PC-3 (cell line): ENCODE measurements around the gene STPG4. TPM values are rescaled to one million over a fixed set of nuclear protein-coding genes. Genes with fewer than 3 reads are reported as not detected.
A peak's percentile ranks its signal among the peaks of the same experiment; 100 is the strongest.

Experiments used
- ATAC-seq: fragments of 200-7000 bp; cut with Tn5 transposase; 2 replicates; pipeline ENCODE4 v1.9.1; 2020; ENCODE audit warnings: mild to moderate bottlenecking, moderate library complexity
- BruUV-seq: library from RNA; stranded (reverse); fragments of 400-500 nt; replicated peaks from 2 replicates; lab custom pipeline; 2021; lab: Mats Ljungman, UMichigan
- CTCF ChIA-PET: fragments of 300-600 bp; sonication (Branson Sonifier 250); formaldehyde crosslinking; loops from one replicate; lab custom pipeline; 2022; ENCODE audit warnings: antibody characterized with exemption; lab: Charles Lee
- POLR2A ChIA-PET: fragments of 300-600 bp; sonication (Branson Sonifier 250); formaldehyde crosslinking; loops from one replicate; lab custom pipeline; 2022; ENCODE audit warnings: antibody characterized with exemption; ENCODE audit not compliant: unreplicated experiment; lab: Charles Lee
- DNase-seq: peaks from one replicate; pipeline ENCODE4 v3.0.0-alpha.2; 2015
- H2AFZ ChIP-seq: fragments of 300-600 bp; sonication (generic); 2 replicates; pipeline ENCODE4 v1.6.0; 2016; ENCODE audit warnings: antibody characterized with exemption, low read length
- H3F3A ChIP-seq: fragments of 300-600 bp; sonication (generic); one replicate; pipeline ENCODE4 v1.6.0; 2017; ENCODE audit warnings: antibody characterized with exemption, low read length, control low read depth, mild to moderate bottlenecking; ENCODE audit not compliant: unreplicated experiment
- H3K27ac ChIP-seq: fragments of 300-600 bp; sonication (generic); 2 replicates; pipeline ENCODE4 v1.5.1; 2016; ENCODE audit warnings: mild to moderate bottlenecking, low read length
- H3K27me3 ChIP-seq: fragments of 300-600 bp; sonication (generic); 2 replicates; pipeline ENCODE4 v1.6.1; 2016; ENCODE audit warnings: low read length, mixed read lengths
- H3K36me3 ChIP-seq: fragments of 300-600 bp; sonication (generic); 2 replicates; pipeline ENCODE4 v1.6.1; 2016; ENCODE audit warnings: low read depth, mixed run types, low read length, mixed read lengths
- H3K4me1 ChIP-seq: fragments of 300-600 bp; sonication (generic); 2 replicates; pipeline ENCODE4 v1.5.1; 2016; ENCODE audit warnings: low read length; ENCODE audit not compliant: insufficient read depth
- H3K4me2 ChIP-seq: fragments of 300-600 bp; sonication (generic); 2 replicates; pipeline ENCODE4 v1.6.0; 2016; ENCODE audit warnings: low read length
- H3K4me3 ChIP-seq: fragments of 300-600 bp; sonication (generic); 2 replicates; pipeline ENCODE4 v1.5.1; 2016; ENCODE audit warnings: mild to moderate bottlenecking, low read length, mixed read lengths
- H3K79me2 ChIP-seq: fragments of 300-600 bp; sonication (generic); 2 replicates; pipeline ENCODE4 v1.6.1; 2017; ENCODE audit warnings: low read length, mixed read lengths
- H3K9ac ChIP-seq: fragments of 300-600 bp; sonication (generic); 2 replicates; pipeline ENCODE4 v1.6.0; 2016; ENCODE audit warnings: mild to moderate bottlenecking, low read length
- H3K9me2 ChIP-seq: fragments of 300-600 bp; sonication (generic); replicated peaks from 2 replicates; pipeline ENCODE4 v1.6.1; 2016; ENCODE audit warnings: mixed run types, low read length, mixed read lengths
- H3K9me3 ChIP-seq: fragments of 300-600 bp; sonication (generic); 2 replicates; pipeline ENCODE4 v1.6.1; 2016; ENCODE audit warnings: low read length, mixed read lengths
- H4K20me1 ChIP-seq: fragments of 300-600 bp; sonication (generic); 2 replicates; pipeline ENCODE4 v1.6.1; 2016; ENCODE audit warnings: low read length, mixed read lengths
- CTCF ChIP-seq: fragments of 300-600 bp; sonication (generic); conservative IDR thresholded peaks from 2 replicates; pipeline ENCODE4 v1.5.1; 2017; ENCODE audit warnings: antibody characterized with exemption, low read depth, mild to moderate bottlenecking, low read length
- EZH2 ChIP-seq: fragments of 300-600 bp; sonication (generic); IDR thresholded peaks from one replicate; pipeline ENCODE4 v1.6.1; 2017; ENCODE audit warnings: antibody characterized with exemption, mild to moderate bottlenecking, low read length; ENCODE audit not compliant: unreplicated experiment
- EZH2phosphoT487 ChIP-seq: fragments of 300-600 bp; sonication (generic); IDR thresholded peaks from 2 replicates; pipeline ENCODE4 v1.6.1; 2018; ENCODE audit warnings: mild to moderate bottlenecking, antibody characterized with exemption, low read length, borderline replicate concordance
- intact Hi-C: fragments of 100-400 bp; cut with micrococcal nuclease; formaldehyde crosslinking; loops from 2 replicates; pipeline ENCODE4 v1.9.0; 2023
- total RNA-seq: library from RNA; depleted of rRNA; stranded (reverse); fragments of >200 nt; gene quantifications from 2 replicates; pipeline ENCODE4 v1.2.3, GENCODE V29; 2014

STPG4 gene
- total RNA-seq, 1 experiment from 2014 or later, result 2.4 TPM

DNA sequence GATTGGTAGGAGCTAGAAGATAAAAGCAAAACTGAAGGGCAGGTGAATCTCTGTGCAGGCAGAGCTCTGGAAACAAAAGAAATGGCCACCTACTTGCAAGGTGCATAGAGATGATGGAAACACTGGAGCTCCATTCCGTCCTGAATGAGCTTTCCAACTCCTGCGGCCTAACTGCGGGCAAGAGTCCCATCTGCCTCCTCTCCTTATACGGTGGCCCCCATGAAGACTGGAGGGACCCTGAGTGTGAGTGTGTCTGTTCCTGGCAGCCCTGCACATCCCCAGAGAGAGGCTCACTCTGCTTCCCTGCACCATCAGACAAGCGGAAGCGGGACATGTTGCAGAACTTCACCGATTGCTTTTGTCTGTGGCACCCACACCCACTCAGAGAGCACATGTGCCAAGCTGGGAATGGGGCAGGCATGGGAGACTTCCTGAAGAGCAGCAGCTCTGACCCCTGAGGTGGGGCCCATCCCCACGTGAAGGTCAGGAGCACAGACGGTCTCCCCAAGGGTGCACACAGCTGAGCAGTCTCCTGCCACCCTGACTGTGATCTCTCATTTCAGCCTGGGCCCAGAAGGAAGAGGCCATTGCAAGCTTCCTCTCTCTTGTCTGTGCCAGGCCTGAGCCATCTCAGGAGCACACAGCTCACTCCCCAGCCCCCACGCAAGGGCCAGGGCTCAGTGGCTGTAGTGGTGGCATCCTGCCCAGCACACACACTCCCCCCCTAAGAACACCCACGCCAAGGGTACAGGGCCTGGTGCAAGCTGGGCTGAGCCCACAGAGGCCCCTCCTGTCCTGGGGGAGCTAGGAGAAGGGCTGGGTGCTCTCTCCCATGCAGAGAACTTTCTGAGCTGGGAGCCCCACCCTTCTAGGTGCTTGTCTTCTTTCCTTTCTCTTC, 75.3 kb downstream of the STPG4 start:
- Histone ChIP-seq H3K9ac (no peak overlapping the region), H2AFZ (no peak overlapping the region)

DNA sequence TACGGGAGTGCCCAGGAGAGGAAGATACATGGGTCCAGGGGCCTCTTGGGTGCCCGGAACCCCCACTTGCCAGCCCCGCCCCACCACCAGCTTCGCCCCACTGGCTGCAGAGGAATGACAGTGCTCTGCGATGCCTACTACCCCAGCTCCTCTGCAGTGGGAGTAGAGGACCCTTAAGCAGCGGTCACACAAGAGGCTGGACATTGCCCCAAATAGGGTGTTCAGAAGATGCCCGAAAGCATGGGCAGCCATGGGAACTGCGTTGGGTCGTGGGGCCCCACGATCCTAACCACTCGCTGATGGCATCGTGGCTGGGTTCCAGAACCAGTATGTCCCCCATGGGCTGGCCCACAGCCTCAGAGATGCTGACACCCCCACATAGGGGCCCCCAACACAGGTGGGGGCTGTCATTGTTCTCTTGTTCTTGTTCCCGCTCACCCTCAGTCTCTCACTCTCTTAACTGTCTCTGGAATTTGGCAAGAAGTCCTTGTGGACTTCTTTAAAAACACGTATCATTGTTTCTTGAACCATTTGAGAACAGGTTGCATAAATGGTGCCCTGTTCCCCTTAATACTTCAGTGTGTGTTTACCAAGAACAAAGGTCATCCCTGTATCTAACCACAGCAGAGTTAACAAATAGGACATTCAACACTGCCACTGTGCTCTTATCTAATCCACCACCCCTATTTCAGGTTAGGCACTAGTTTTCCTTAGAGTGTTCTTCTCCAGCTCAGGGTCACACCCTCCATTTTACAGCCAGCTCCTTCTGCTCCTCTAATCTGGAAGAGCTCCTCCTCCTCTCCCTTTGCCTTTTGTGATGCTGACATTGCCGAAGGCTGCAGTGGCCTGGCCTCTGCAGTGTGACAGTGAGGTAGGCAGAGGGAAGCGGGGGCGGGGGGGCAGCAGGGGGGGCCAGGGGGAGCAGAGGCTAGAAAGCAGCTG, 76.3 kb downstream of the STPG4 start:
- no peak for ATAC-seq

More for the DNA sequence above, 75.3 kb downstream of the STPG4 start:
- Histone ChIP-seq H3K27ac (no peak overlapping the region), H3K4me1 (peaks cover 40% of the 10 kb centered on the region), H3K4me3 (no peak overlapping the region), H3K9me2 (no peaks in the 10 kb centered on the region), H3K79me2 (no peaks in the 10 kb centered on the region), H3F3A (no peaks in the 10 kb centered on the region), H3K36me3 (no peaks in the 10 kb centered on the region), H4K20me1 (no peaks in the 10 kb centered on the region), H3K9me3 (no peaks in the 10 kb centered on the region), H3K27me3 (no peaks in the 10 kb centered on the region), H3K4me2 (no peak overlapping the region)
- ATAC-seq (no peak), DNase-seq (no peak)
- TF ChIP-seq CTCF (no peak), EZH2 (no peak), EZH2phosphoT487 (no peak)
- POLR2A ChIA-PET, result interaction anchor here (0.6 kb wide), 1 partner anchor 8 kb away, joined by 3 read pairs; no protein-coding TSS in a partner anchor
- intact Hi-C loops, result no loop called here
- CTCF ChIA-PET, result no interaction called here
- BruUV-seq, result no TSS peak

More for the DNA sequence above, 76.3 kb downstream of the STPG4 start:
- DNase-seq, result peak; percentile 14
- POLR2A ChIA-PET, result interaction anchor here (0.6 kb wide), 1 partner anchor 9 kb away, joined by 3 read pairs; no protein-coding TSS in a partner anchor
- Histone ChIP-seq H3K4me2 (no peak overlapping the region), H3K9me3 (no peaks in the 10 kb centered on the region), H3K9me2 (no peaks in the 10 kb centered on the region), H3F3A (no peaks in the 10 kb centered on the region), H3K79me2 (no peaks in the 10 kb centered on the region), H3K4me1 (peaks cover 40% of the 10 kb centered on the region), H3K27ac (no peak overlapping the region), H3K4me3 (no peak overlapping the region), H4K20me1 (no peaks in the 10 kb centered on the region), H3K36me3 (no peaks in the 10 kb centered on the region), H3K27me3 (no peaks in the 10 kb centered on the region), H3K9ac (no peak overlapping the region), H2AFZ (no peak overlapping the region)
- BruUV-seq, result no TSS peak
- intact Hi-C loops, result no loop called here
- TF ChIP-seq EZH2 (no peak), CTCF (no peak), EZH2phosphoT487 (no peak)
- CTCF ChIA-PET, result no interaction called here
